ES-I3 (cell line): ENCODE results near the gene PSPH.
A peak's percentile ranks its signal among the peaks of the same experiment; 100 is the strongest.
"Not testable (repeated sequence)": the region's sequence is repeated elsewhere in the genome, so short reads cannot be mapped to it uniquely, and the experiment has no call there.

Source experiments
- H3K36me3 ChIP-seq: 2 replicates; pipeline ENCODE4 v1.6.1; 2013; ENCODE audit warnings: mild to moderate bottlenecking, low read length, control low read depth, moderate library complexity; ENCODE audit not compliant: insufficient read depth
- H3K4me1 ChIP-seq: 2 replicates; pipeline ENCODE4 v1.6.1; 2013; ENCODE audit warnings: mild to moderate bottlenecking, control low read depth, low read length; ENCODE audit not compliant: insufficient read depth
- H3K9ac ChIP-seq: 2 replicates; pipeline ENCODE4 v1.6.1; 2013; ENCODE audit warnings: low read depth, mild to moderate bottlenecking, low read length, moderate library complexity
- H3K9me3 ChIP-seq: 2 replicates; pipeline ENCODE4 v1.6.1; 2013; ENCODE audit warnings: mild to moderate bottlenecking, low read length, moderate library complexity; ENCODE audit not compliant: control insufficient read depth, insufficient read depth

PSPH gene

DNA sequence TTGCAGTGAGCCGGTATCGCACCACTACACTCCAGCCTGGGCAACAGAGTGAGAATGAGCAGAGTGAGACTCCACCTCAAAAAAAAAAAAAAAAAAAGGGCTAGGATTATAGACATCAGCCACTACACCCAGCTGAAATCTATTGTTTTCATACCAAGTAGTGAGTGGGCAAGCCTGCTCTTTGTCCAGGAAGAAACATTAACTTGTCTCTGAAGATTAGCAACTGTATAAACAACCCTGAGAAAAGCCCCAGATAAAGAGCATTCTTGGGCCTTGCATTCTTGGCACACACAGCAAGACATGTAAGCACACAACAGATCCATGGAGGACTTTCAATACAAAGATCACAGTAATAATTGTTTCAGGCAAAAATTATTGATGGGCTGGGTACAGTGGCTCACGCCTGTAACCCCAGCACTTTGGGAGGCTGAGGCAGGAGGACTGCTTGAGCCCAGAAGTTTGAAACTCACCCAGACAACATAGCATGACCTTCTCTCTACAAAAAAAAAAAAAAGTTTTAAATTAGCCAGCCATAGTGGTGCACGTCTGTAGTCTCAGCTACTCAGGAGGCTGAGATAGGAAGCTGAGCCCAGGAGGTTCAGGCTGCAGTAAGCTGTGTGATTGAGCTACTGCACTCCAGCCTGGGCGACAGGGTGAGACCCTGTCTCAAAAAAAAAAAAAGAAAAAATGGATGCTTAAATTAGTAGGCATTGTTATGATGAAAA lies 4.4 kb downstream of the PSPH start:
- Histone ChIP-seq H3K4me1 (no peaks in the 10 kb centered on the region; the same call in 1 of the 2 replicates), H3K36me3 (no peaks in the 10 kb centered on the region; the same call in 1 of the 2 replicates), H3K9ac (no peak overlapping the region), H3K9me3 (no peaks in the 10 kb centered on the region)

DNA sequence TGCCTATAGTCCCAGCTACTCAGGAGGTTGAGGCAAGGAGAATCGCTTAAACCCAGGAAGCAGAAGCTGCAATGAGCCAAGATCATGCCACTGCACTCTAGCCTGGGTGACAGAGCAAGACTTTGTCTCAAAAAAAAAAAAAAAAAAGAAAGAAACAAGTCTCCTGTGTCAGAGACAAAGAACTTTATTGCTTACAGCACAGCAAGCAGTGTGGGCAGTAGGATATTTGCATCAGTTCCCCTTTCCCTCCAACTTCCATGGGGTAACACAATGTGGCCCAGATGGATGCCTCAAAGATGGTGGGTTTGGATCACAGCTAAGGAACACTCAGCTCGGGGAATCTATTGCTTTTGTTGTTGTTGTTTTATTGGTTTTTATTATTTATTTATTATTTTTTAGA lies 5.5 kb downstream of the PSPH start:
- not testable (repeated sequence) for H3K36me3 ChIP-seq, H3K9me3 ChIP-seq, H3K9ac ChIP-seq, H3K4me1 ChIP-seq

DNA sequence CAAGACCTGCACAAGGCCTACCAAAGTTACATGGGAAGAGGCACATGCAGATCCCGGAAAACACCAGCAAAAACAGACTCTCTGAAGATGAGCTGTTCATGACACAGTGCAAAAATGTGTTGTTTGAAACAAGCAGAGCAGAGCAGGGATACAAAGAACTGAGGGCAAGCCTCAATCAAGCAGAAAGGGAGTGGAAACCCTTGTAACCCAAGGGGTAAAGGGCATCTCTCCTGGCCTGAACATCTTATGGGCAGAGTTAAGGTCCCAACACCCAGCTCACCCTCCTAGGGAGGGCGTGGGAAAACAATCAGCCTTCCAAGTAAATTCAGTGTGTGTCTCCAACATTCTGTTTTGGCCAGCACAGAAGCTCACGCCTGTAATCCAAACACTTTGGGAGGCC lies 10.5 kb downstream of the PSPH start:
- no peaks in the 10 kb centered on the region for H3K36me3 ChIP-seq

DNA sequence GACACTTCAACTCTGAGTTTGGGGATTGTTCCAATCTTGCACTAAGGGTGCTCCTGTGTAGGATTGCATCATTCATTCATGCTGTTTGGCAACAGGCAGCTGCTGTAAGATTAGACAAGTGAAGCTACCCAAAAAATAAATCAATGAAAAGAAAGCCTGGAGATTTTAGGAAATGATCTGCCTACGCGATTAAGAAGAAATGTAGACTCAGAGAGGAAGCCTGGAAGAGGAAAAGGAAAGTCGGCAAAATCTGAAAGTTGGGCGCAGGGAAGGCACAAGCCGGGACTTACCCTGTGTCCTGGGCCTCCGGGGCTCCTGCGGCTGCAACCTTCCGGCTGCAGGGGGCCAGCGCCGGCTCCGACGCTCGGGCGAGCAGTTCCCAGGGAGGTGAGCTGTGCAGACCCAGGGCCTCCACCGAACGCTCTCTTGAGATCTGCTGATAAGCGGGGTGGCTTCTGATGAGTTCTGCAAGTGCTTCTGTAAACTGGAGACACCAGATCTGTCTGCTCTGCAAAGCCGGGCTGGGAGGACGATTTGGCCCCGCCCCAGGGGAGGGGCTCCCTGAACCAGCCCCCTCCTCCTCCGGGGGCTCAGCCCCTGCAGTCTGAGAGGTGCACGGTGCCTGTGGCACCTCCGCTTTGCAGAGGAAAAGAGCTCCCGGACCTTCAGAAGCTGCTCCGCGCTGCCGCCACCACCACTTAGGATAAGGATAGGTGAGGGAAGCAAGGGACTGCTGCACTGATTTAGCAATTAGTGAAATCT lies 17.4 kb downstream of the PSPH start:
- no peaks in the 10 kb centered on the region for H3K9me3 ChIP-seq
- peaks cover 6% of the 10 kb centered on the region; the same call in 1 of the 2 replicates for H3K36me3 ChIP-seq
- H3K9ac ChIP-seq = peak overlapping the region; percentile 99
- H3K4me1 ChIP-seq = no peaks in the 10 kb centered on the region

More for the DNA sequence above, 10.5 kb downstream of the PSPH start:
- H3K4me1 ChIP-seq = no peaks in the 10 kb centered on the region
- no peaks in the 10 kb centered on the region for H3K9me3 ChIP-seq
- H3K9ac ChIP-seq = no peak overlapping the region

DNA sequence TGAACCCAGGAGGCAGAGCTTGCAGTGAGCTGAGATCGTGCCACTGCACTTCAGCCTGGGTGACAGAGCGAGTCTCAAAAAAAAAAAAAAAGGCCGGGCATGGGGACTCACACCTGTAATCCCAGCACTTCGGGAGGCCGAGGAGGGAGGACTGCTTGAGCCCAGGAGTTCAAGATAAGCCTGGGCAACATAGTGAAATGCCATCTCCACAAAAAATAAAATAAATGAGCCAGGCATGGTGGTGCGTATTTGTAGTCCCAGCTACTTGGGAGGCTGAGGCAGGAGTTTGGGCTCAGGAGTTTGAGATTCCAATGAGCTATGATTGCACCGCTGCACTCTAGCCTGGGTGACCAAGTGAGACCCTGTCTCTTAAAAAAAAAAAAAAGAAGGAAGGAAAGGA lies 18.7 kb downstream of the PSPH start:
- not testable (repeated sequence) for H3K9ac ChIP-seq, H3K36me3 ChIP-seq, H3K9me3 ChIP-seq, H3K4me1 ChIP-seq

DNA sequence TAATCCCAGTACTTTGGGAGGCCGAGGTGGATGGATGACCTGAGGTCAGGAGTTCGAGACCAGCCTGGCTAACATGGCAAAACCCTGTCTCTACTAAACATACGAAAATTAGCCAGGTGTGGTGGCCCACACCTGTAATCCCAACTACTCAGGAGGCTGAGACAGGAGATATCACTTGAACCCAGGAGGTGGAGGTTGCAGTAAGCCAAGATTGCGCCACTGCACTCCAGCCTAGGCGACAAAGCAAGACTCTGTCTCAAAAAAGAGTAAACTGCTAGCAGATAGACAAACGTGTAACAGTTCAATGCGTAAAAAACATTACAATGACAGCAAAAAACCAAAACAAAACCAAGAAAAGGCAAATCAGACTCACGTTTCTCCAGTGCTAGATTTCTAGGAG lies 19.7 kb downstream of the PSPH start:
- not testable (repeated sequence) for H3K36me3 ChIP-seq, H3K9me3 ChIP-seq, H3K4me1 ChIP-seq, H3K9ac ChIP-seq

DNA sequence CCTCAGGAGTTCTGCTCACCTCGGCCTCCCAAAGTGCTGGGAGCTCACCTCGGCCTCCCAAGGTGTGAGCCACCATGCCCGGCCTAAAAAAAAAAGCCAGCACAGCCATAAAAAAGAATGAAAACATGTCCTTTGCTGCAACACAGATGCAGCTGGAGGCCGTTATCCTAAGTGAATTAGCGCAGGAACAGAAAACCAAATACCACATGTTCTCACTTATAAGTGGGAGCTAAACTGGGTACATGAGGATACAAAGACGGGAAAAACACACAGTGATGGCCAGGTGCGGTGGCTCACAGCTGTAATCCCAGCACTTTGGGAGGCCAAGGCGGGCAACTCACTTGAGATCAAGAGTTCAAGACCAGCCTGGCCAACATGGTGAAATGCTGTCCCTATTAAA lies 20.9 kb downstream of the PSPH start:
- Histone ChIP-seq H3K9me3 (no peaks in the 10 kb centered on the region), H3K4me1 (no peaks in the 10 kb centered on the region), H3K9ac (no peak overlapping the region), H3K36me3 (peaks cover 6% of the 10 kb centered on the region; the same call in 1 of the 2 replicates)

DNA sequence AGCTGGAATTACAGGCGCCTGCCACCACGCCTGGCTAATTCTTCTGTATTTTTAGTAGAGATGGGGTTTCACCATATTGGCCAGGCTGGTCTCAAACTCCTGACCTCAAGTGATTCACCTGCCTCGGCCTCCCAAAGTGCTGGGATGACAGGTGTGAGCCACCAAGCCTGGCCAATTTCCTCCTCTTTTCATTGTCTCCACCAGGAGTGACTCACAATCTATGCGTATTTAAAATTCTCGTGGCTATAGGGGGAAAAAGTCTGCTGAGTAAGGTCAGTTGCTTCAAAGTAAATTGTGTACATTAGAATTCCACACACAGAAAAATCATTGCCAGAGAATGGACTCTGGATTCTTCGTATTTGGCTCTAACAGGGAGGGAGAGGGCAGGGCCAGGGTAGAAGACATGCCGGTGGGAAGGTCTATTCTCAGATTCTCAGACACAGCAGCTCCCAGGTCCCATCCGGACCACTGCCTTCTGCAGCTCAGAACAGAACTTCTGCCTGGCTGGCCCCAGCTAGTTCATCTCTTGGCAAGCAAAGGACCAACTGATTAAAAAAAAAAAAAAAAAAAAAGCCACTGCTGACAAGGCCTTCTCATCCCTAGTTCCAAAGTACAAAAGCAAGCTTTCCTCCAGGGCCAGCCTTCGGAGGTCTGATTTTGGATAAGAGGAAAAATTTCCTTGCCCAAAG lies 22.2 kb downstream of the PSPH start:
- H3K36me3 ChIP-seq = peaks cover 6% of the 10 kb centered on the region; the same call in 1 of the 2 replicates
- H3K9me3 ChIP-seq = no peaks in the 10 kb centered on the region
- H3K4me1 ChIP-seq = no peaks in the 10 kb centered on the region
- no peak overlapping the region for H3K9ac ChIP-seq

DNA sequence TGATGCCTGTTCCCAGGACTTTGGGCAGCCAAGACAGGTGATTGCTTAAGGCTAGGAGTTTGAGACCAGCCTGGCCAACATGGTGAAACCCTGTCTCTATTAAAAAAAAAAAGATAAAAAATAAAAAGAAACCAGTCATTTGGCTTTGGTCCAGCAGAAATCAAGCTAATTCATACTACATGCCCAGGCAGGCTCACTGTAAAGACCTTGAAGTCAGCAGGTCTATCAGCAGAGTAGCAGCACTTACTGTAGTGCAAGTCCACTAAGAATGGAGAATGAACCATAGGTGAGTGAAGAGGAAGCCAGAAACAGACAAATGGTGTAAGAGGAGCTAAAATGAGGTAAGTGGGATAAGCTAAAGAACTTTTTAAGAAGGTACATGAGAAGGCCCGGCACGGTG lies 24.7 kb downstream of the PSPH start:
- H3K4me1 ChIP-seq = no peaks in the 10 kb centered on the region
- H3K36me3 ChIP-seq = peaks cover 3% of the 10 kb centered on the region; the same call in 1 of the 2 replicates
- H3K9ac ChIP-seq = no peak overlapping the region
- no peaks in the 10 kb centered on the region for H3K9me3 ChIP-seq

DNA sequence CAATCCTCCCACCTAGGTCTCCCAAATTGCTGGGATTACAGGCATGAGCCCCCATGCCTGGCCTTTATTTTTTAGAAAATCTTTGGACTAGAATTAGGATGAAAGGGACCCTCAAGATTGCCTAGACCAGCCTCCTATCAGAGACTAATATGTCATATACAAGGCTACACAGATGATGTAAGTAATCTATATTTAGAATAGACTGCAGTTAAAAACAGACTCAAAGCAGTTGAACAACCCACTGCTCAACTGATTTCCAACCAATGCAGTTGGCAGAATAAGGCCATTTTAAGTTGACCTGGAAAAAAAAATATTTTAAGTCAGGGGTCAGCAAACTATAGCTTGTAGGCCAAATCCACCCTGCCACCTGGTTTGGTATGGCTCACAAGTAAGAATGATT lies 27.7 kb downstream of the PSPH start:
- Histone ChIP-seq H3K36me3 (peaks cover under 1% of the 10 kb centered on the region; the same call in 1 of the 2 replicates), H3K9ac (no peak overlapping the region), H3K9me3 (no peaks in the 10 kb centered on the region), H3K4me1 (no peaks in the 10 kb centered on the region)

DNA sequence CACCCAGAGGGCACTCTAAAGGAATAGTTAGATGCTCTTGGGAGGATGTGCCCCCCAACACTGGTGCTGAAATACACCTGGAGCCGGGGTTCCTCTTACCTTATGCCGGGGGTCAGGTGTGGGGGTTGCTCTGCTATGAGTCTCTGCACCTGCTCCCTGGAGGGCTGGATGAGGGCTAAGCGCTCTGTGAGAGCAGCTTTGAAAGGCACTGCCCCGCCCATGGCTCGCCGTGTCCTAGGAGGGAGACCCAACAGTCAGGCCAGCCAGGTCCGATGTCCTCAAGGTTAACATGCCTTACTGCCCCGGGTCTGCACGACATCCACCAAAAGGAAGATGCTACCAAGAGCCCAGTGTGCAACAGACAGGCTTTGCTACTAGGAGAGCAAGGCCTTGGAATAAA lies 31.7 kb downstream of the PSPH start:
- Histone ChIP-seq H3K36me3 (peaks cover 4% of the 10 kb centered on the region), H3K9ac (no peak overlapping the region), H3K4me1 (no peaks in the 10 kb centered on the region), H3K9me3 (no peaks in the 10 kb centered on the region)

DNA sequence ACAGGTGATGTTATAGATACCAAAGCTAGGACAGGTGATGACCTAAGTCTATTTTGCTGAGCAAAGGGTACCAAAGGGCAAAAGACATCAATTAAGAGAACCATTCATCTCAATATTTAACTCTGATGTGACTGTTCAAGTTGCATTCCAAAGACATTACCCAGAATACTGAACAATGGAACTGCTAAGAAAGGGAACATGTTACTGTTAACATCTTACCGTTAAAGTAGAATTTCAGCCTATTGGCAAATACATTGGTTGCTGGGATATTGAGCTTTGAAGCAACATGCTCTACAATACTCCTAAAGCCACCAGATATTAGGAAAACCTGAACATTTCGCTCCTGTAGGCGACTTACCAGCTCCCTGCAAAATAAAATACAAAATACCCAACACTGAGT lies 34.2 kb downstream of the PSPH start:
- H3K9me3 ChIP-seq, H3K9ac ChIP-seq, H3K4me1 ChIP-seq: not testable (repeated sequence)
- peaks cover 12% of the 10 kb centered on the region for H3K36me3 ChIP-seq

DNA sequence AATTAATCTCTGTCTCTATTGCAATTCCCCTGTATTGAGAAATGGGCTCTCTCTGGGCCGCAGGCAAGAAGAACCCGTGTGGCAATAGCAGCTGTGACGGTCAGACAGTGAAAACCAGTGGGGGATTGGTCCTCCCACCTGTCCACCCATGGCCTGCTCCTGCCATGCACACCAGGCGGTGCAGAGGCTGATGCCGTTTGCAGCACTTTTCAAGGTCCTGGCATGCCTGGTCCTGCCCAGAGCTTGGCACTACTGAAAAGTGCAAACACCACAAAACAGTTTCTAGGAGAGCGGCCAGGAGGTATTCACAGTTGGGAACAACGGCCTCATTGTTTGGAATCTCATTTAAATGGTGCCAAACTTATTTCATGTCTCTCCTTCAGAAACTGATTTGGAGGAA lies 41.5 kb downstream of the PSPH start:
- Histone ChIP-seq H3K9me3 (no peaks in the 10 kb centered on the region), H3K9ac (no peak overlapping the region), H3K36me3 (peaks cover 8% of the 10 kb centered on the region), H3K4me1 (no peaks in the 10 kb centered on the region)

DNA sequence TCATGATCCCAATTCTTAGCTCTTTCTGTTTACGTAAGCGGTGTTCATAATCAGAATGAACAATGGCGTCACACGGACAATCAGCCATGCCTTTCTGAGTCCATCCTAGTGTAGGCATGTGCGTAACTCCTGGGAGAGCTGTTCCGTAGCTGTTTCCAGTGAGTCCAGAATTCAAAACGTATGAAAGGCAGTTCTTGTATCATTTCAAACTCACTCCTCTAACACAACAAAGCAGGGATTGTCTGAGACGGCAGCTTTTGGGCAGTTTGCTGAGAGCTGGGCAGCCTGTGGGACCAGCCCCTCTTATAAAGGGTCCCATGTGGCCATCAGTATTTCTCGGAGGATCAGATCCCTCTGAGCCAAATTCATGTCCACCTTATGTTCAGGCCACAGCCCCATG lies 43.4 kb downstream of the PSPH start:
- Histone ChIP-seq H3K36me3 (no peaks in the 10 kb centered on the region; the same call in 1 of the 2 replicates), H3K9me3 (no peaks in the 10 kb centered on the region), H3K9ac (no peak overlapping the region), H3K4me1 (no peaks in the 10 kb centered on the region)
